ENCODE data around the gene SZRD1.
"Not testable (repeated sequence)": the region's sequence is repeated elsewhere in the genome, so short reads cannot be mapped to it uniquely, and the experiment has no call there.

SZRD1 gene

DNA sequence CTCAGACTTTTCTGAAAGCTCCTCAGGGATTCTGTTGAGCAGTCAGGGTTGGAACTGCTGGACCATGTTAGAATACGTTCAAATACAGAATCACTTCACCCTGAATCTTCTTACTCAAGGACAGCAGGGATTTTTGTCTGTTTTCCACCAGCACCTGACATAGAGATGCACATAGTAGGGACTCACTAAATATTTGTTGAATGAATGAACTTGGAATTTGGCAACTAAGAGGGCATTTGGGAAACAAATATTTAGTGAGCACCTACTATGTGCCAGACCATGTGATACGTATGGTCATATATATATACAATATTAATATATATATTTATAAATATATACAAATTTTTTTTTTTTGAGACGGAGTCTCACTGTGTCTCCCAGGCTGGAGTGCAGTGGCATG lies 10.2 kb upstream of the SZRD1 start:
- Histone ChIP-seq H3K79me2 (ENCODE audit: low read length) (peaks cover 4% of the 10 kb centered on the region), H3K9ac (ENCODE audit: low read length) (no peak overlapping the region), H3K27ac (ENCODE audit: low read length) (no peak overlapping the region), H3K4me1 (ENCODE audit: low read length) (peaks cover 6% of the 10 kb centered on the region; the same call in 1 of the 2 replicates), H3K4me2 (ENCODE audit: low read depth, low read length) (no peak overlapping the region), H3K27me3 (replicated peaks; ENCODE audit: insufficient read depth, low read length) (no peaks in the 10 kb centered on the region), H3K4me3 (ENCODE audit: low read length) (no peak overlapping the region), H3K36me3 (replicated peaks; ENCODE audit: insufficient read depth, low read length) (no peaks in the 10 kb centered on the region), H4K20me1 (ENCODE audit: insufficient read depth, low read length) (no peaks in the 10 kb centered on the region), H3K9me3 (replicated peaks; ENCODE audit: insufficient read depth, low read length) (no peaks in the 10 kb centered on the region), H2AFZ (ENCODE audit: low read length) (no peak overlapping the region), H3F3A (ENCODE audit: insufficient read depth, low read length) (no peaks in the 10 kb centered on the region), H3K9me2 (replicated peaks; ENCODE audit: insufficient read depth, low read length) (no peaks in the 10 kb centered on the region)
- TF ChIP-seq EZH2phosphoT487 (IDR thresholded peaks at IDR 0.05; ENCODE audit: low read length) (no peak), EZH2 (optimal IDR thresholded peaks at IDR 0.05; ENCODE audit: low read depth, low read length) (no peak)
- TF ChIP-seq, protein P1, sequence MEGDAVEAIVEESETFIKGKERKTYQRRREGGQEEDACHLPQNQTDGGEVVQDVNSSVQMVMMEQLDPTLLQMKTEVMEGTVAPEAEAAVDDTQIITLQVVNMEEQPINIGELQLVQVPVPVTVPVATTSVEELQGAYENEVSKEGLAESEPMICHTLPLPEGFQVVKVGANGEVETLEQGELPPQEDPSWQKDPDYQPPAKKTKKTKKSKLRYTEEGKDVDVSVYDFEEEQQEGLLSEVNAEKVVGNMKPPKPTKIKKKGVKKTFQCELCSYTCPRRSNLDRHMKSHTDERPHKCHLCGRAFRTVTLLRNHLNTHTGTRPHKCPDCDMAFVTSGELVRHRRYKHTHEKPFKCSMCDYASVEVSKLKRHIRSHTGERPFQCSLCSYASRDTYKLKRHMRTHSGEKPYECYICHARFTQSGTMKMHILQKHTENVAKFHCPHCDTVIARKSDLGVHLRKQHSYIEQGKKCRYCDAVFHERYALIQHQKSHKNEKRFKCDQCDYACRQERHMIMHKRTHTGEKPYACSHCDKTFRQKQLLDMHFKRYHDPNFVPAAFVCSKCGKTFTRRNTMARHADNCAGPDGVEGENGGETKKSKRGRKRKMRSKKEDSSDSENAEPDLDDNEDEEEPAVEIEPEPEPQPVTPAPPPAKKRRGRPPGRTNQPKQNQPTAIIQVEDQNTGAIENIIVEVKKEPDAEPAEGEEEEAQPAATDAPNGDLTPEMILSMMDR (IDR thresholded peaks at IDR 0.05; ENCODE audit: low read length): no peak
- no peak for DNase-seq

- H3K9me3 ChIP-seq (replicated peaks; ENCODE audit: insufficient read depth, low read length); DNase-seq; H3K4me3 ChIP-seq (ENCODE audit: low read length); H3K4me1 ChIP-seq (ENCODE audit: low read length); H3K36me3 ChIP-seq (replicated peaks; ENCODE audit: insufficient read depth, low read length); H2AFZ ChIP-seq (ENCODE audit: low read length); H3K27ac ChIP-seq (ENCODE audit: low read length); H3K27me3 ChIP-seq (replicated peaks; ENCODE audit: insufficient read depth, low read length); H3K9me2 ChIP-seq (replicated peaks; ENCODE audit: insufficient read depth, low read length); H4K20me1 ChIP-seq (ENCODE audit: insufficient read depth, low read length); H3K4me2 ChIP-seq (ENCODE audit: low read depth, low read length); H3K9ac ChIP-seq (ENCODE audit: low read length): not testable (repeated sequence)
- peaks cover 12% of the 10 kb centered on the region for H3F3A ChIP-seq (ENCODE audit: insufficient read depth, low read length)
- peaks cover 27% of the 10 kb centered on the region for H3K79me2 ChIP-seq (ENCODE audit: low read length)
Observed at GRCh38 chr1:16365146-16365498, 1.9 kb upstream of the SZRD1 start.

- peak overlapping the region; percentile 94 for H3K9ac ChIP-seq (ENCODE audit: low read length)
- no peaks in the 10 kb centered on the region for H3K9me2 ChIP-seq (replicated peaks; ENCODE audit: insufficient read depth, low read length)
- peaks cover 21% of the 10 kb centered on the region for H4K20me1 ChIP-seq (ENCODE audit: insufficient read depth, low read length)
- peak overlapping the region; percentile 66; the same call in 1 of the 2 replicates for H2AFZ ChIP-seq (ENCODE audit: low read length)
- no peaks in the 10 kb centered on the region for H3K9me3 ChIP-seq (replicated peaks; ENCODE audit: insufficient read depth, low read length)
- TF ChIP-seq EZH2 (optimal IDR thresholded peaks at IDR 0.05; ENCODE audit: low read depth, low read length): no peak
- TF ChIP-seq, protein P1 (IDR thresholded peaks at IDR 0.05; ENCODE audit: low read length): no peak
- no peak for TF ChIP-seq EZH2phosphoT487 (IDR thresholded peaks at IDR 0.05; ENCODE audit: low read length)
- H3K36me3 ChIP-seq (replicated peaks; ENCODE audit: insufficient read depth, low read length): no peaks in the 10 kb centered on the region
- H3K27me3 ChIP-seq (replicated peaks; ENCODE audit: insufficient read depth, low read length): no peaks in the 10 kb centered on the region
- peak; percentile 92 for DNase-seq
- H3K27ac ChIP-seq (ENCODE audit: low read length): peak overlapping the region; percentile 97
- H3F3A ChIP-seq (ENCODE audit: insufficient read depth, low read length): peaks cover 12% of the 10 kb centered on the region
- peak overlapping the region; percentile 96 for H3K4me3 ChIP-seq (ENCODE audit: low read length)
- peak overlapping the region; percentile 85 for H3K4me2 ChIP-seq (ENCODE audit: low read depth, low read length)
- H3K79me2 ChIP-seq (ENCODE audit: low read length): peaks cover 50% of the 10 kb centered on the region
- H3K4me1 ChIP-seq (ENCODE audit: low read length): peaks cover 6% of the 10 kb centered on the region; the same call in 1 of the 2 replicates
Observed at GRCh38 chr1:16367258-16367967, 371 bp downstream of the SZRD1 start.

All from MM.1S (cell line).